ENCODE measurements around the gene CCDC57. TPM values are rescaled to one million over a fixed set of nuclear protein-coding genes. Genes with fewer than 3 reads are reported as not detected.

Gene CCDC57
- polyA plus RNA-seq, 1 donor from 2014 or later, result 70.9 TPM

DNA sequence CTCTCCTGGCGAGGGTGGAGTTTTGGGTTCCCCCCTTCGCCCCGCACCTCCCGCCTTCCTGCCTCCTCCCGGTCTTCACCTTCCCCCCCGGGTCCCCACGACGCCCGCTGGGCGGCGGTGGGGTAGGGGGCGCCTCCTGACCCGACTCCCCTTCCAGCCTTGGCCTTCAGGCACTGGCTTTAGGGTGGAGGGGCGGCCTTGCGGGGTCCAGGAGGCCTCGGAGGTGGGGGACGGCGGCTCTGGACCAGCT is 18.6 kb upstream of the CCDC57 start:
- Histone ChIP-seq H3K27ac (ENCODE audit: low read length) (no peak overlapping the region), H3K36me3 (ENCODE audit: insufficient read depth, low read length) (no peaks in the 10 kb centered on the region), H4K20me1 (ENCODE audit: insufficient read depth) (no peaks in the 10 kb centered on the region), H3K9me3 (ENCODE audit: low read length) (no peaks in the 10 kb centered on the region), H2AFZ (ENCODE audit: low read depth, low read length) (no peak overlapping the region), H3K9me2 (ENCODE audit: insufficient read depth, low read length) (no peaks in the 10 kb centered on the region), H3F3A (ENCODE audit: insufficient read depth, low read length, poor library complexity, severe bottlenecking) (no peaks in the 10 kb centered on the region), H3K4me2 (ENCODE audit: low read length) (no peak overlapping the region), H3K4me3 (ENCODE audit: low read length) (no peak overlapping the region), H3K79me2 (replicated peaks; ENCODE audit: insufficient read depth, low read length) (no peaks in the 10 kb centered on the region), H3K9ac (ENCODE audit: low read length) (no peak overlapping the region), H3K27me3 (ENCODE audit: insufficient read depth, low read depth, low read length) (peaks cover 45% of the 10 kb centered on the region)
- no peak for TF ChIP-seq EZH2 (IDR thresholded peaks at IDR 0.05; ENCODE audit: borderline replicate concordance, insufficient read depth, low read length, poor library complexity, severe bottlenecking)
- no peak for TF ChIP-seq EP300 (conservative IDR thresholded peaks at IDR 0.05; ENCODE audit: poor library complexity, severe bottlenecking)
- no peak for TF ChIP-seq MXI1 (conservative IDR thresholded peaks at IDR 0.05; ENCODE audit: poor library complexity, severe bottlenecking)
- TF ChIP-seq RAD21 (conservative IDR thresholded peaks at IDR 0.05), result no peak
- TF ChIP-seq SMC3 (conservative IDR thresholded peaks at IDR 0.05; ENCODE audit: poor library complexity), result no peak
- no peak for TF ChIP-seq POLR2AphosphoS5 (IDR thresholded peaks at IDR 0.05)
- TF ChIP-seq, protein P1, sequence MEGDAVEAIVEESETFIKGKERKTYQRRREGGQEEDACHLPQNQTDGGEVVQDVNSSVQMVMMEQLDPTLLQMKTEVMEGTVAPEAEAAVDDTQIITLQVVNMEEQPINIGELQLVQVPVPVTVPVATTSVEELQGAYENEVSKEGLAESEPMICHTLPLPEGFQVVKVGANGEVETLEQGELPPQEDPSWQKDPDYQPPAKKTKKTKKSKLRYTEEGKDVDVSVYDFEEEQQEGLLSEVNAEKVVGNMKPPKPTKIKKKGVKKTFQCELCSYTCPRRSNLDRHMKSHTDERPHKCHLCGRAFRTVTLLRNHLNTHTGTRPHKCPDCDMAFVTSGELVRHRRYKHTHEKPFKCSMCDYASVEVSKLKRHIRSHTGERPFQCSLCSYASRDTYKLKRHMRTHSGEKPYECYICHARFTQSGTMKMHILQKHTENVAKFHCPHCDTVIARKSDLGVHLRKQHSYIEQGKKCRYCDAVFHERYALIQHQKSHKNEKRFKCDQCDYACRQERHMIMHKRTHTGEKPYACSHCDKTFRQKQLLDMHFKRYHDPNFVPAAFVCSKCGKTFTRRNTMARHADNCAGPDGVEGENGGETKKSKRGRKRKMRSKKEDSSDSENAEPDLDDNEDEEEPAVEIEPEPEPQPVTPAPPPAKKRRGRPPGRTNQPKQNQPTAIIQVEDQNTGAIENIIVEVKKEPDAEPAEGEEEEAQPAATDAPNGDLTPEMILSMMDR (IDR thresholded peaks at IDR 0.05; ENCODE audit: poor library complexity, severe bottlenecking), result no peak
- TF ChIP-seq, protein P2, sequence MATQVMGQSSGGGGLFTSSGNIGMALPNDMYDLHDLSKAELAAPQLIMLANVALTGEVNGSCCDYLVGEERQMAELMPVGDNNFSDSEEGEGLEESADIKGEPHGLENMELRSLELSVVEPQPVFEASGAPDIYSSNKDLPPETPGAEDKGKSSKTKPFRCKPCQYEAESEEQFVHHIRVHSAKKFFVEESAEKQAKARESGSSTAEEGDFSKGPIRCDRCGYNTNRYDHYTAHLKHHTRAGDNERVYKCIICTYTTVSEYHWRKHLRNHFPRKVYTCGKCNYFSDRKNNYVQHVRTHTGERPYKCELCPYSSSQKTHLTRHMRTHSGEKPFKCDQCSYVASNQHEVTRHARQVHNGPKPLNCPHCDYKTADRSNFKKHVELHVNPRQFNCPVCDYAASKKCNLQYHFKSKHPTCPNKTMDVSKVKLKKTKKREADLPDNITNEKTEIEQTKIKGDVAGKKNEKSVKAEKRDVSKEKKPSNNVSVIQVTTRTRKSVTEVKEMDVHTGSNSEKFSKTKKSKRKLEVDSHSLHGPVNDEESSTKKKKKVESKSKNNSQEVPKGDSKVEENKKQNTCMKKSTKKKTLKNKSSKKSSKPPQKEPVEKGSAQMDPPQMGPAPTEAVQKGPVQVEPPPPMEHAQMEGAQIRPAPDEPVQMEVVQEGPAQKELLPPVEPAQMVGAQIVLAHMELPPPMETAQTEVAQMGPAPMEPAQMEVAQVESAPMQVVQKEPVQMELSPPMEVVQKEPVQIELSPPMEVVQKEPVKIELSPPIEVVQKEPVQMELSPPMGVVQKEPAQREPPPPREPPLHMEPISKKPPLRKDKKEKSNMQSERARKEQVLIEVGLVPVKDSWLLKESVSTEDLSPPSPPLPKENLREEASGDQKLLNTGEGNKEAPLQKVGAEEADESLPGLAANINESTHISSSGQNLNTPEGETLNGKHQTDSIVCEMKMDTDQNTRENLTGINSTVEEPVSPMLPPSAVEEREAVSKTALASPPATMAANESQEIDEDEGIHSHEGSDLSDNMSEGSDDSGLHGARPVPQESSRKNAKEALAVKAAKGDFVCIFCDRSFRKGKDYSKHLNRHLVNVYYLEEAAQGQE (IDR thresholded peaks at IDR 0.05; ENCODE audit: borderline replicate concordance), result no peak
- TF ChIP-seq TAF1 (IDR thresholded peaks at IDR 0.05; ENCODE audit: low read depth), result no peak

DNA sequence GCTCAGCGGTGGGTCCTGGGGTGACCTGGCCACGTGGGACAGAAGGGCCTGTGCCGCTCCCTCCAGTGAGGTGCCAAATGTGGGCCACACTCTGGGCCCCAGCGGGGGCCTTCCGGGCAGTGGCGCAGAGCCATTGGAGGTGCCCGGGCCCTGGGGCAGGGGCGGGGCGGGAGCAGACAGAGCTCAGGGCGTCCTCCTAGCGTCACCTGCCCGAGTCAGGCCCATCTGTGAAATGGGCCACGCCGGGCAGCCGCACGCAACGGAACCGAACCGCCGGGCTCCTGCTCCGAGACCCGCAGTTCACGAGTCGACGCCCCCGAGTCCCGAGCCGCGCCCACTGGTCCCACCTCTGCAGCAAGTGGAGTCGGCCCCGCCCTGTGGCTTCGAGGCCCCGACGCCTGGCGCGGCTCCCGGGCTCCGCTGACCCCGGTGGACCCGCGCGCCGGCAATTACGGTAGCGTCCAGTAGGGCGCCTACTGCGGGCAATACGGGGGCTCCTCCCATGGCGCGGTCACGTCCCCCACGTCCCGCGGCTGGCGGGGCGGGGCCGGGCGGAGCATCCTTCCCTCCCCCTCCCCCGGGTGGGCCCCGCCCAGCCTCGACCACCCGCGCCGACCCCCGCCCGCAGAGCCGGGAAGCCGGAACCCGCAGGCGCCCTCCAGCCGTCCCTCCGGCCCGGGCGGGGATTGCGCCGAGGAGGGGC is 18.1 kb upstream of the CCDC57 start:
- H3K9me2 ChIP-seq (ENCODE audit: insufficient read depth, low read length), result no peaks in the 10 kb centered on the region
- H4K20me1 ChIP-seq (ENCODE audit: insufficient read depth), result no peaks in the 10 kb centered on the region
- no peak overlapping the region for H3K27ac ChIP-seq (ENCODE audit: low read length)
- H3K36me3 ChIP-seq (ENCODE audit: insufficient read depth, low read length), result no peaks in the 10 kb centered on the region
- H3K9ac ChIP-seq (ENCODE audit: low read length), result no peak overlapping the region
- H3K79me2 ChIP-seq (replicated peaks; ENCODE audit: insufficient read depth, low read length), result no peaks in the 10 kb centered on the region
- no peaks in the 10 kb centered on the region for H3F3A ChIP-seq (ENCODE audit: insufficient read depth, low read length, poor library complexity, severe bottlenecking)
- no peak for TF ChIP-seq EZH2 (IDR thresholded peaks at IDR 0.05; ENCODE audit: borderline replicate concordance, insufficient read depth, low read length, poor library complexity, severe bottlenecking)
- TF ChIP-seq, protein P2 (IDR thresholded peaks at IDR 0.05; ENCODE audit: borderline replicate concordance), result no peak
- TF ChIP-seq TAF1 (IDR thresholded peaks at IDR 0.05; ENCODE audit: low read depth), result no peak
- no peak for TF ChIP-seq MXI1 (conservative IDR thresholded peaks at IDR 0.05; ENCODE audit: poor library complexity, severe bottlenecking)
- TF ChIP-seq SMC3 (conservative IDR thresholded peaks at IDR 0.05; ENCODE audit: poor library complexity), result no peak
- no peak for TF ChIP-seq RAD21 (conservative IDR thresholded peaks at IDR 0.05)
- TF ChIP-seq, protein P1 (IDR thresholded peaks at IDR 0.05; ENCODE audit: poor library complexity, severe bottlenecking), result no peak
- no peak for TF ChIP-seq EP300 (conservative IDR thresholded peaks at IDR 0.05; ENCODE audit: poor library complexity, severe bottlenecking)
- no peak for TF ChIP-seq POLR2AphosphoS5 (IDR thresholded peaks at IDR 0.05)
- no peak overlapping the region for H3K4me3 ChIP-seq (ENCODE audit: low read length)
- H3K9me3 ChIP-seq (ENCODE audit: low read length), result no peaks in the 10 kb centered on the region
- peaks cover 45% of the 10 kb centered on the region for H3K27me3 ChIP-seq (ENCODE audit: insufficient read depth, low read depth, low read length)
- no peak overlapping the region for H2AFZ ChIP-seq (ENCODE audit: low read depth, low read length)
- H3K4me2 ChIP-seq (ENCODE audit: low read length), result no peak overlapping the region

Data from neural cell (in vitro differentiated cells).